Activated T-cell treated with anti-CD3 and anti-CD28 coated beads, Interleukin-2, amount 50 U/mL, for 4 hours (primary cell): Measurements from ENCODE around the gene IL34. TPM values are rescaled to one million over a fixed set of nuclear protein-coding genes. Genes with fewer than 3 reads are reported as not detected.
"Not testable (repeated sequence)": the region's sequence is repeated elsewhere in the genome, so short reads cannot be mapped to it uniquely, and the experiment has no call there.

ENCODE experiments used
- ATAC-seq, 2 donors: fragments of 200-7000 bp; cut with Tn5 transposase; one replicate each; pipeline ENCODE4 v1.10.0; 2021
- DNase-seq: peaks from one replicate; pipeline ENCODE4 v3.0.0-alpha.2; 2020
- H3K27me3 Mint-ChIP-seq: one replicate; pipeline ENCODE4 v1.8.0; 2021; ENCODE audit warnings: low read depth, mixed read lengths
- H3K36me3 Mint-ChIP-seq: one replicate; pipeline ENCODE4 v1.8.0; 2022; ENCODE audit warnings: mixed read lengths; ENCODE audit not compliant: insufficient read depth
- H3K4me1 Mint-ChIP-seq: one replicate; pipeline ENCODE4 v1.8.0; 2021; ENCODE audit warnings: low read depth, mixed read lengths
- H3K4me3 Mint-ChIP-seq: one replicate; pipeline ENCODE4 v1.8.0; 2021; ENCODE audit warnings: mild to moderate bottlenecking, moderate library complexity, mixed read lengths
- H3K9me3 Mint-ChIP-seq: one replicate; pipeline ENCODE4 v1.8.0; 2021; ENCODE audit warnings: mixed read lengths
- total RNA-seq, 3 donors: library from RNA; stranded (reverse); gene quantifications; one replicate each; pipeline ENCODE4 v1.2.1, GENCODE V29; 2021

IL34 gene
- total RNA-seq, 3 donors from 2014 or later, result 0.13 to 0.24 (median 0.13) TPM

DNA sequence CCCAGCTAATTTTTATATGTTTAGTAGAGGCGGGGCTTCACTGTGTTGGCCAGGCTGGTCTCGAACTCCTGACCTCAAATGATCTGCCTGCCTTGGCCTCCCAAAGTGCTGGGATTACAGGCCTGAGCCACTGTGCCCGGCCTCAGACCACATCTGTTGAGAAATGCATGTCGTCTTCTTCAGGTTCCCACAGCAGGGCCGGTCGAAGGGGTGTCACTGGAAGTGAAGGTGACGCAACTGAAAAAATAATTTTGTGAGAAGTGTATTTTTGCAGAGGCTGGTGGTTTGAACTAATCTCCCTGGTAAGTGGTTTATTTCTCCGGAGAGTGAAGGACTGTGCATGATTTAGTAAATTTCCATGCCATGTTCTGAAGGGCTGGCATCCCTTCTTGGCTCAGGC, 33.4 kb upstream of the IL34 start:
- H3K27me3 Mint-ChIP-seq, result peaks cover 12% of the 10 kb centered on the region
- no peaks in the 10 kb centered on the region for H3K4me1 Mint-ChIP-seq
- H3K4me3 Mint-ChIP-seq, result no peak overlapping the region
- H3K9me3 Mint-ChIP-seq, result no peaks in the 10 kb centered on the region
- DNase-seq (no peak), ATAC-seq (no peak)
- no peaks in the 10 kb centered on the region for H3K36me3 Mint-ChIP-seq

DNA sequence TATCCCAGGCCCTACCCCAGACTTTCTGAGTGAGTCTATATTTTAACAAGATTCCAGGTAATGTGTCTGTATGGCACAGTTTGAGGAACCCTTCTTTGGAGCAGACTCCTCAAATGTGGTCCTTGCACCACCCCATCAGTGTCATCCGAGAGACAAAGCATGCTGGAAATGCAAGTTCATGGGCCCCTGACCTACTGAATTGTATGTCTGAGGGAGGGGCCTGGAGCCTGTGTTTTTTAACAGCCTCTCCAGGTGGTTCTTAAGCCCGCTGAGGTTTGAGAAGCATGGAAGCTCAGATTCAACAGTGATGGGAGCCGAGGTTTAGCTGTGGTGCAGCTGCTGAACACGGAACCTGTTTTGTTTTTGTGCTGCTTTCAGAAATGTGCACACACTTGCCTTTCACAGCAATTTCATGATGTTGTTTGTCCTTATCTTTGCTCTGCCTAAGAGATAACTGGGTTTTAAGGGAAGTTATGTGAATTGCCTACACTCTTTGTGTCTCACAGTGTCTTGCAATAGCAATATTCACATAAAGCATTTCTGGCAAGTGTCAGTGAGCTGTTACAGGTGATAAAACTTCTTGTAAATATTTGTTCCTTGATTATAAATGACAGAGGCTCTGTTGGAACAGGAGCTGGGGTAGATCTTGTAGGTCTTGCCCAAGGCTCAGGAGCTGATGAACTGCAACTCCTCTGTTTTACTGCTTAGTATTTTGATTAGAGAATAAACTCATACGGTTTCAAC, 32.0 kb upstream of the IL34 start:
- Mint-ChIP-seq H3K9me3 (no peaks in the 10 kb centered on the region), H3K36me3 (no peaks in the 10 kb centered on the region), H3K4me1 (no peaks in the 10 kb centered on the region), H3K4me3 (no peak overlapping the region), H3K27me3 (peaks cover 6% of the 10 kb centered on the region)
- DNase-seq (no peak), ATAC-seq (no peak)

DNA sequence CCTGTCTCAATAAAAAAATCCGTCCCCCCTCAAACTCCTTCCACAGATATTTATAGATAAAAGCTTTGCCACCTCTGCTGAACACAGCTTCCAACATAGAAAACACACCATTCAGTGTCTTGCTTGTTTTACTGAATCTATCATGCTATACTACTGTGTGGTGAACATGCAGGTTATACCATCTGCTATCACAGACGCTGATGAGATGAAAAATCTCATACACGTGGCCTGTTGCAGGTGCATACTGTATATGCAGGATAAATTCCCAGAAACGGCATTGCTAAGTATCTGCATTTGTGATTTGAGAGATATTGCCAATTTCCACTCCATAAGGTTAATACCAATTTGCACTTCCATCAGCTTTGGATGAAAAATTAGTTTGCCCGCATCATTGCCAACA, 30.4 kb upstream of the IL34 start:
- Mint-ChIP-seq H3K4me3 (no peak overlapping the region), H3K9me3 (no peaks in the 10 kb centered on the region), H3K4me1 (no peaks in the 10 kb centered on the region), H3K27me3 (peaks cover under 1% of the 10 kb centered on the region), H3K36me3 (no peaks in the 10 kb centered on the region)
- DNase-seq, result no peak
- ATAC-seq, result no peak

DNA sequence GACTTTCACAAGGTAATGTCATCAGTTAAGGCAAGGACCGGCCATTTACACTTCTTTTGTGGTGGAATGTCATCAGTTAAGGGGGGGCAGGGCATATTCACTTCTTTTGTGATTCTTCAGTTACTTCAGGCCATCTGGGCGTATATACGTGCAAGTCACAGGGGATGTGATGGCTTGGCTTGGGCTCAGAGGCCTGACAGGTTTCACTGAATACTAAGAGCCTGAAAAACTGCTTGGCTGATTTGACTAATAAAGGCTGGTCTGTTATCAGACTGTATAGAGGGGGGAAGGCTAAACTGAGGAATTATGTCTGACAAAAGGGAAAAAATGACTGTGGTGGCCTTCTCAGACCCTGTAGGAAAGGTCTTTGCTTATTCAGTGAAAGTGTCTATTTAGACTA, 24.5 kb upstream of the IL34 start:
- not testable (repeated sequence) for H3K4me1 Mint-ChIP-seq, H3K27me3 Mint-ChIP-seq, H3K4me3 Mint-ChIP-seq, DNase-seq, ATAC-seq, H3K36me3 Mint-ChIP-seq, H3K9me3 Mint-ChIP-seq

DNA sequence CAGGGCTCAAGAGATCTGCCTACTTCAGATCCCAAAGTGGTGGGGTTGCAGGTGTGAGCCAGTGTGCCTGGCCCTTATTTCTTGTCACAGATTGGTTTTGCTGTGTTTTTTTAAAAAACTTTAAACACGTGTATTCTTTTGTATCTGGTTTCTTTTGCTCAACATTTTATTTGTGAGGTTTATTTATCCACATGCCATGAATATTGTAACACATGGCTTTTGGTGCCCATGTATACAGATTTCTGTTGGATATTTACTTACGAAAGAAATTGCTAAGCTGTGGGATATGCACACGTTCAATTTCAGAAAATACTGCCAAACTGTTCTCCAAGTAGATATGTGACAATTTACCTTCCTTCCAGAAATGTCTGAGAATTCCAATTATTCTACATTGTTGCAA, 18.7 kb upstream of the IL34 start:
- ATAC-seq (no peak), DNase-seq (no peak)
- H3K9me3 Mint-ChIP-seq, result peaks cover 5% of the 10 kb centered on the region
- H3K4me3 Mint-ChIP-seq, result no peak overlapping the region
- no peaks in the 10 kb centered on the region for H3K4me1 Mint-ChIP-seq
- peaks cover 3% of the 10 kb centered on the region for H3K36me3 Mint-ChIP-seq
- H3K27me3 Mint-ChIP-seq, result peaks cover 4% of the 10 kb centered on the region

DNA sequence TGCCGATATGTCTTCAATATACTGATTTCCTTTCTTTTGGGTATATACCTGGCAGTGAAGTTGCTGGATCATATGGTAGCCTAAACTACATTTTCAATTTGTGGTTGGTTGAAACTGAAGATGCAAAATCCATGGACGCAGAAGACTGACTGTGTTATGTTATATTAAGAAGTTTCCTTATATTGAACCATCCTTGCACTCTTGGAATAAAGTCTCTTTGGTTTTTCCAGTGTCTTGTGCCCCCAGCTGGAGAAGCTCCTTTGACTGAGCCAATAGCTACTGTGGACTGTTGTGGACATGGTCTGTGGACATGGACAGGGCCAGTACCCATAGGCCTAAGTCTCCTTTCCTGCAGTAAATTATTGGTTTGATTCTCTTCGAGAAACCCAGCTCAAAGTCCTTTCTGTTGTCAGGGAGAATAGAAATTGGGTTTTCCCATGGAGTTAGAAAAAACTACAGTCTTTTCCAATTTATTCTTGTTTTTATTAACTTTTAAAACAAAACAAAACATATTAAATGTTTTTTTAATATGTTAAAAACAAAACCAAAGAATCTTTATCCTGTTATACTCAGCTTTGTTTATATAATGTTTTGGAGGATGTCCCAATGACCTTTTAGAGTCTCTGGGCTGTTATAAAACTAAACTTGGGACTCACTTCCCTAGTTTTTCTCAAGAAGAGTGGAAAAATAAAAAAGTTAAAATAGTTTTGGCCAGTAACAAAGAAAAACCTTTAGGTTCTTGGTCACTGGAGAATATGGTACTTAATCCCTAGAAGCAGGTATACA, 15.2 kb upstream of the IL34 start:
- H3K4me3 Mint-ChIP-seq, result no peak overlapping the region
- peaks cover 5% of the 10 kb centered on the region for H3K9me3 Mint-ChIP-seq
- ATAC-seq (no peak), DNase-seq (no peak)
- peaks cover 3% of the 10 kb centered on the region for H3K27me3 Mint-ChIP-seq
- H3K4me1 Mint-ChIP-seq, result no peaks in the 10 kb centered on the region
- H3K36me3 Mint-ChIP-seq, result peaks cover 3% of the 10 kb centered on the region

DNA sequence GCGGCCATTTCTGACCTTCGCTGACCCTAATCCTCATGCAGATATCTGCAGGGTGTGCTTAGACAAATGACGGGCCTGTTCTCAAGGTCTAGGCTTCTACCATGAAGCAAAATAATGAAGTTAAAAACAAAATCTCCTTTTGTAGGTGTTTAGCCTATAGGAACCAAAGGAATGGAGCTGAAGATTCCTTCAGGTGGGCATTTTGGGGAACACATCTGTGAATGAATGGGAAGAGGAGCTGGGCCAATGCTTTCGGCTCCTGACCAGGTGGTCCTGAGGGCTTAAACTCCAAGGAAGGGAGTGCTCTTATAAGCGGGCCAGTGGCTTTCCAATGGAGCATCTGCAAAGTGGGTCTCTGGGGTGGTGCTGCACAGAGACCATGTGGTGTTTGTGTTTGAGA, 14.1 kb upstream of the IL34 start:
- Mint-ChIP-seq H3K4me1 (no peaks in the 10 kb centered on the region), H3K4me3 (no peak overlapping the region), H3K36me3 (peaks cover 3% of the 10 kb centered on the region), H3K27me3 (peaks cover 3% of the 10 kb centered on the region), H3K9me3 (peaks cover 5% of the 10 kb centered on the region)
- ATAC-seq (no peak), DNase-seq (no peak)

DNA sequence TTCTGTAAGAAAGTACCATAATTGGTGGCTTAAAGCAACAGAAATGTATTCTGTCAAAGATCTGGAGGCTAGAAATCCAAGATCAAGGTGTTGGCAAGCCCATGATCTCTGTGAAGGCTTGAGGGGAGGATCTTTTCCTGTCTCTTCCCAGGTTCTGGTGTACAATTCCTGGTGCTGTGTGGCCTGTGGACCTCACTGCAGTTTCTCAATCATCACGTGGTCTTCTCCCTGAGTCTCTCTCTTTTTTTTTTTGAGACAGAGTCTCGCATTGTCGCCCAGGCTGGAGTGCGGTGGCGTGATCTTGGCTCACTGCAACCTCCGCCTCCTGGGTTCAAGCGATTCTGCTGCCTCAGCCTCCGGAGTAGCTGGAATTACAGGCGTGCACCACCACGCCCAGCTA, 12.7 kb upstream of the IL34 start:
- ATAC-seq, H3K9me3 Mint-ChIP-seq, DNase-seq, H3K36me3 Mint-ChIP-seq, H3K4me1 Mint-ChIP-seq, H3K27me3 Mint-ChIP-seq, H3K4me3 Mint-ChIP-seq: not testable (repeated sequence)

DNA sequence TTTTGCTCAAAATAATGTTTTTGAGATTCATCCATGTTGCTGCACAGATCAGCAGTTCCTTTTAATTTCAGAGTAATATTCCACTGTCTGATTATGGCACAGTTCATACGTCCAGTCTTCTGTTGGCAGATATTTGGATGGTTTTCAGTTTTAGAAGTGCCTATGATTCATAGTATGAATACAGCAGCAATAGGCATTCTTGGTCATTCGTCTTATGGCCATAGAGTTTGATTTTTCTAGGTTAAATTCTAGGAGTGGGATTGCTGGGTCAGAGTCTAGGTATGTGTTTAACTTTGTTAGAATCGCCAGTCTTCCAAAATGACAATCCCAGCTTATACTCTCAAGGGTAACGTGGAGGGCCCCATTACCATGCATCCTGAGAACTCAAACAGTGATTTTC, 11.5 kb upstream of the IL34 start:
- DNase-seq, result no peak
- H3K27me3 Mint-ChIP-seq, result peaks cover 3% of the 10 kb centered on the region
- H3K36me3 Mint-ChIP-seq, result peaks cover 3% of the 10 kb centered on the region
- ATAC-seq, result no peak
- H3K4me1 Mint-ChIP-seq, result no peaks in the 10 kb centered on the region
- H3K9me3 Mint-ChIP-seq, result peaks cover 5% of the 10 kb centered on the region
- no peak overlapping the region for H3K4me3 Mint-ChIP-seq

DNA sequence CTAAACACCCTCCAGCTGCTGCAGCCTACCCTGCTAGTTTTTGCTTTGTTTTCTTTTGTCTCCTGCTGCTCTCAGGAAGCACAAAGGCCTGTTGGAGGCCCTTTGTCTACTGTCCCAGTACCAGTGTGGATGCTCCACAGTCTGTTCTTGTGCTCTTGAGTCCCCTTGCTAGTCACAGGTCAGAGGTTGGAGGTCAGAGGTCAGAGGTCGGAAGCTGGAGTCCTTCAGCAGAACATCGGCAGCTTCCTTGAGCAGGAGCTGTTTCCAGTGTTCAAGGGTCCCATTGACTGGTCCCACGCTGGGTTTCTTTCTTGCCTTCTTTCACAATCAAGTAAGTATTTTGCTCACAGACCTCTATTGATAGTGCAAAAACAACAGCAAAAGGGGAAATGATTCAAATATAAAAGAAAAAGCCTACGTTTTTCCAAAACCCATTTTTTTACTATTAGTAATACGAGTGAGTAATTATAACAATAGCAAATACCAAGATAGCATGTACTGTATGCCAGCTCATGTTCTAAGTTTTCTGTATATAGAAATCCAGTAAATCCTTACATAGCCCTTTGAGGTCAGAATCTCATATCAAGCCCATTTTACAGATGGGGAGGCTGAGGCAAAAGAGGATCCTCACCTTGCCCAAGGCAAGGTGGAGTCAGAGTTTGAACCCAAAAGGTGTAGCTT, 10.9 kb upstream of the IL34 start:
- H3K27me3 Mint-ChIP-seq, result no peaks in the 10 kb centered on the region
- ATAC-seq (no peak), DNase-seq (no peak)
- no peak overlapping the region for H3K4me3 Mint-ChIP-seq
- H3K9me3 Mint-ChIP-seq, result peaks cover 5% of the 10 kb centered on the region
- H3K36me3 Mint-ChIP-seq, result peaks cover 3% of the 10 kb centered on the region
- no peaks in the 10 kb centered on the region for H3K4me1 Mint-ChIP-seq

DNA sequence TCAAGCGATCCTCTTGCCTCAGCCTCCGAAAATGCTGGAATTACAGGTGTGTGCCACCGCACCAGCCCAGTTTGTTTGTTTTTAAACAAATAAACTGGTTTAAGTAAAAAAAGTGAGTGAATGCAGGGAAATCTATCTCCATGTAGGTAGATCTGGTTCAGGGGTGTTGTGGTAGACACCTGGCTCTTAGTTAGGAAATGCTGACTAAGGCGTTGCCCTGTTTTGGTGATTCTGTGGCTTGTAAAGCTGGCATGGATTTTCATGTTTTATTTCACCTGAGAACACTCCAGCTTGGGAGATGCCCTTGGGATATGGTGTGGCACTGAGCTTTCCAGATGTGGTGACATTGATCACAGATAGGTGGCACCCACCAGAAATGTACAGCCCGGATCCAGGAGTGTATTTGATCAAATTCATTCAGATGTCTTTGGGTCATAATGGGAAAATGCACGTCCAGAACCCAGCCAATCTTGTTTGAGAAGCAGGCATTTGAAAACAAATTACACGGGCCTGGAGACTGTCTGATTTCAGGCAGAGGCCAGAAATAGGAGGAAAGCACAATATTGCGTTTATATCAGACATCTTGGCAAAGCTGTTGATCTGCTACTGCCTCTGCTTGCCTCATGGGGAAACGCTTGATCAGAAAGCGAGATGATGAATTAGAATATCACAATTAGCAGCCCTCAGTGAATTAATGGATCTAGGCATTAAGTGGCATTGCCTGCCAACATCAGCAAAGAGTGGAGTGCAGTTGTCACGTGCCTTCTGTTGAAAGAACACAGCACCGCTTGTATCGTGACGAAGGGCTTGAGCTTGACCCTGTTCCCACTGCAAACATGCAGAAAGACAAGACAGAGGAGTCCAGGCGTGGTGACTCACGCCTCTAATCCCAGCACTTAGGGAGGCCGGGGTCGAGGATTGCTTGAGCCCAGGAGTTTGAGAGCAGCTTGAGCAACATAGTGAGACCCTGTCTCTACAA, 7.3 kb upstream of the IL34 start:
- H3K36me3 Mint-ChIP-seq, result no peaks in the 10 kb centered on the region
- H3K4me3 Mint-ChIP-seq, result no peak overlapping the region
- H3K9me3 Mint-ChIP-seq, result no peaks in the 10 kb centered on the region

DNA sequence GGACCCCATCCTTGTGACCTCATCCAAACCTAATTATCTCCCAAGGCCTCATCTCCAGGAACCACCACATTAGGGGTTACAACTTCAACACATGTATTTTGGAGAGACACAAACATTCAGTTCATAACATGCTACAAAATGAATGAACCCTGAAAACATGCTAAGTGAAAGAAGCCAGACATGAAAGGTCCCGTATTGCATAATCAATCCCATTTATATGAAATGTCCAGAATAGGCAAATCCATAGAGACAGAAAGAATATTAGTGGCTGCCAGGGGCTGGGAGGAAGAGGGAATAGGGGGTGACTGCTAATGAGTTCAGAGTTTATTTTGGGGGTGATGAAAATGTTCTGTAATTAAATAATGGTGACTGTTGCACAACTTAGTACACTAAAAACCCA, 3.7 kb upstream of the IL34 start:
- Mint-ChIP-seq H3K4me3 (no peak overlapping the region), H3K27me3 (no peaks in the 10 kb centered on the region), H3K9me3 (no peaks in the 10 kb centered on the region), H3K36me3 (no peaks in the 10 kb centered on the region), H3K4me1 (no peaks in the 10 kb centered on the region)
- no peak for ATAC-seq
- DNase-seq, result no peak

More for the DNA sequence above, 7.3 kb upstream of the IL34 start:
- Mint-ChIP-seq H3K27me3 (no peaks in the 10 kb centered on the region), H3K4me1 (no peaks in the 10 kb centered on the region)
- DNase-seq (no peak), ATAC-seq (no peak)

DNA sequence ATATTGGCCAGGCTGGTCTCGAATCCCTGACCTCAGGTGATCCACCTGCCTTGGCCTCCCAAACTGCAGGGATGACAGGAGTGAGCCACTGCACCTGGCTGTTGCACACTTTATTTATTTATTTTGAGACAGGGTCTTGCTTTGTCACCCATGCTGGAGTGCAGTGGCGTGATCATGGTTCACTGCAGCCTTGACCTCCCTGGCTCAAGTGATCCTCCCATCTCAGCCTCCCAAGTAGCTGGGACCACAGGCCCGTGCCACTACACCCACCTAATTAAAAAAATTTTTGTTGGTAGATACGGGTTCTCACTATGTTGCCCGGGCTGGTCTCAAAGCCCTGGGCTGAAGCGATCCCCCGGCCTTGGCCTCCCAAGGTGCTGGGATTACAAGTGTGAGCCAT, 3.1 kb upstream of the IL34 start:
- H3K9me3 Mint-ChIP-seq, DNase-seq, H3K36me3 Mint-ChIP-seq, H3K4me1 Mint-ChIP-seq, ATAC-seq, H3K27me3 Mint-ChIP-seq, H3K4me3 Mint-ChIP-seq: not testable (repeated sequence)
